ENCODE measurements around the gene TTYH1. TPM values are rescaled to one million over a fixed set of nuclear protein-coding genes. Genes with fewer than 3 reads are reported as not detected.

The TTYH1 gene
- total and polyA plus RNA-seq, 2 experiments from 2014 or later: 1.1 TPM; not detected in 1

DNA sequence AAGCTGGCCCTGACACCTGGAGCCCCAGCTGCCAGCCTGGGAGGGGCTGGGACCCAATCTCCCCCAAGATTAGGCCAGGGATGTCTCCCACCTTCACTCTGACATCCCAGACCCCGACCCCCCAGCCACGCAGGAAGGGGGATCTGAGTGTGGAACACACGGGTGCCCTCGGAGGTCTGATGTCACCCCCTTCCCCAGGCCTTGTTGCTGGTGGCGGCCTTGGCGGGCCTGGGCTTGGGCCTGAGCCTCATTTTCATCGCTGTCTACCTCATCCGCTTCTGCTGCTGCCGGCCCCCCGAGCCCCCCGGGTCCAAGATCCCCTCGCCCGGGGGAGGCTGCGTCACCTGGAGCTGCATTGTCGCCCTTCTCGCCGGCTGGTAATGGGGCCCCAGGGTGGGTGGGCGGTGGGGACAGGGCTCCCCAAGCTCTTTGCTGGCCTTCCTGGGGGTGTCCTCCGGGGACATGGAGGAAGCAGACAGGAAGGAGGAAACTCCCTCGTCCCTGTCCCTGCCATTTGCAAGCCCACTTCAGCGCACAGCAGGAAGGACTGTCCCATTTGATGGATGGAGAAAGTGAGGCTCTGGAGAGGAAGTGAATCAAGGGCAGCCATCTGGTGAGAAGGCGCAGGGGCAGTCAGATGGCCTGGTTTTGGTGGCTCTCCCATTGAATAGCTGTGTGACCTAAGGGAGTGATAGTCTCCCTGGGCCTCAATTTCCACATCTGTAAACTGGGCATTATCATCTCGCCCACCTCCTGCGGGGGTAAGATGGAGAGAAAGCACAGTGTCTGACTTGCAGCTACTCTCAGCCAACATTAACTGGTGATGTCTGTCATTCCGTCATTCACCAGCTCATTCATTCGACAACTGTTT lies 3.9 kb downstream of the TTYH1 start:
- no peak overlapping the region for H3K4me3 ChIP-seq
- no peak for DNase-seq (ENCODE audit: low read depth in 1 of 2, low spot score in 1 of 2)
- H3K27ac ChIP-seq: no peak overlapping the region
- peaks cover 15% of the 10 kb centered on the region for H3K4me1 ChIP-seq (ENCODE audit: low read depth)
- no peaks in the 10 kb centered on the region for H3K36me3 ChIP-seq
- H3K9me3 ChIP-seq (ENCODE audit: low read depth): no peaks in the 10 kb centered on the region
- H3K27me3 ChIP-seq: peaks cover 77% of the 10 kb centered on the region
- TF ChIP-seq, protein P1, sequence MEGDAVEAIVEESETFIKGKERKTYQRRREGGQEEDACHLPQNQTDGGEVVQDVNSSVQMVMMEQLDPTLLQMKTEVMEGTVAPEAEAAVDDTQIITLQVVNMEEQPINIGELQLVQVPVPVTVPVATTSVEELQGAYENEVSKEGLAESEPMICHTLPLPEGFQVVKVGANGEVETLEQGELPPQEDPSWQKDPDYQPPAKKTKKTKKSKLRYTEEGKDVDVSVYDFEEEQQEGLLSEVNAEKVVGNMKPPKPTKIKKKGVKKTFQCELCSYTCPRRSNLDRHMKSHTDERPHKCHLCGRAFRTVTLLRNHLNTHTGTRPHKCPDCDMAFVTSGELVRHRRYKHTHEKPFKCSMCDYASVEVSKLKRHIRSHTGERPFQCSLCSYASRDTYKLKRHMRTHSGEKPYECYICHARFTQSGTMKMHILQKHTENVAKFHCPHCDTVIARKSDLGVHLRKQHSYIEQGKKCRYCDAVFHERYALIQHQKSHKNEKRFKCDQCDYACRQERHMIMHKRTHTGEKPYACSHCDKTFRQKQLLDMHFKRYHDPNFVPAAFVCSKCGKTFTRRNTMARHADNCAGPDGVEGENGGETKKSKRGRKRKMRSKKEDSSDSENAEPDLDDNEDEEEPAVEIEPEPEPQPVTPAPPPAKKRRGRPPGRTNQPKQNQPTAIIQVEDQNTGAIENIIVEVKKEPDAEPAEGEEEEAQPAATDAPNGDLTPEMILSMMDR (IDR thresholded peaks at IDR 0.05; ENCODE audit: low read depth, low read length): no peak

DNA sequence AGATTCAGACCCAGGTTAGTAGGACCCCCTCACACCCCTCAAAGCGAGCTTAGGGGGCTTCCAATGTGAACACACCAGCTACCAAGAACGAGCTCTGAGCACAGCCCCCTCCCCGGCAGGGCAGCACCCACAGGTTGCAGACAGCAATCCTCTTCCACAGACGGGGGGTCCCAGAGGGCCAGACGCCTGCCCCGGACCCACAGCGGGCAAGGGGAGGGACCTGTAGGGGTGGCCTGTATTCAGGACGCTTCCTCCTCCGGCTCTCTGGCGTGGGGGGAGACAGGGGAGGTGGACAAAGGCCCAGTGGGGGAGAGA lies 4.8 kb downstream of the TTYH1 start:
- peaks cover 72% of the 10 kb centered on the region for H3K27me3 ChIP-seq
- H3K4me1 ChIP-seq (ENCODE audit: low read depth): peaks cover 15% of the 10 kb centered on the region
- H3K27ac ChIP-seq: no peak overlapping the region
- H3K36me3 ChIP-seq: no peaks in the 10 kb centered on the region
- TF ChIP-seq, protein P1 (IDR thresholded peaks at IDR 0.05; ENCODE audit: low read depth, low read length): no peak
- DNase-seq (ENCODE audit: low read depth in 1 of 2, low spot score in 1 of 2): no peak
- H3K9me3 ChIP-seq (ENCODE audit: low read depth): no peaks in the 10 kb centered on the region
- H3K4me3 ChIP-seq: no peak overlapping the region

DNA sequence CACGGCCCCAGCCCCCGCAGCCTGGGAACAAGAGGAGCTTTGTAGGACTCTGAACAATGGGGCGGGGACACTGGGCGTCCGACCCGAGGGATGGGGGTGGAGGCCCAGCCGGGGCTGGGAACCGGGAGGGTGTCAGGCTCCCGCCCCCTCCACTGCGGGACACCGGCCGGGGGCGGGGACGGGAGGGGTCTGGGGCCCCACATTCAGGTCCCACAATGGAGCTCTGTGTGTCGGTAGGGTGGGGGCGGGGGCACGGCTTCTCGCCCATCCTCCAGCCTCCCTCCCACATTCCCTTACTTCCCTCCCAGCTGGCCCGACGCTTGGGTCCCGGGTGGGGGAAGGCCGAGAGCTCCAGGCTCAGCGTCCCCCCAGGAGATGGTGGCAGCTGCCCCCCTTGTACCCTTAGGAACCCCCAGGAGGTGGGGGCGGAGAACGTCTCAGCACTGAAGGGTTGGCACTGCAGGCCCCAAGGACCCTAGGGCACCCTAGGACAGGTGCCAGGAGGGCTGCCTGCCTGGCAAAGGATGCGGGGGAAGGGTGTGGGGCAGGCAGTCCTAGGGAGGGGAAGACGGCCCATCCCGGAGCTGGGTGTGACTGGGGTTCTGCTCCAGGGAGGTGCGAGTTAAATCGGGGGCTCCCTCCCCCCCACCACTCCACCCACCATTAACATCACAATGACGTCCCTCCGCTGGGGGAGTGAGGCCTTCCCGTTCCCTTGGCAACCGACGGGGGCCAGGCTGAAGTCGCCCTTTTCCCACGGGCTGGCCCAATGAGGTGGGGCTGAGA lies 5.3 kb downstream of the TTYH1 start:
- Histone ChIP-seq H3K27me3 (peaks cover 67% of the 10 kb centered on the region), H3K4me1 (ENCODE audit: low read depth) (peaks cover 13% of the 10 kb centered on the region), H3K27ac (no peak overlapping the region), H3K36me3 (no peaks in the 10 kb centered on the region), H3K4me3 (no peak overlapping the region), H3K9me3 (ENCODE audit: low read depth) (no peaks in the 10 kb centered on the region)
- TF ChIP-seq, protein P1 (IDR thresholded peaks at IDR 0.05; ENCODE audit: low read depth, low read length): no peak
- peak in 1 of 2 donors; percentile 89 for DNase-seq (ENCODE audit: low read depth in 1 of 2, low spot score in 1 of 2)

DNA sequence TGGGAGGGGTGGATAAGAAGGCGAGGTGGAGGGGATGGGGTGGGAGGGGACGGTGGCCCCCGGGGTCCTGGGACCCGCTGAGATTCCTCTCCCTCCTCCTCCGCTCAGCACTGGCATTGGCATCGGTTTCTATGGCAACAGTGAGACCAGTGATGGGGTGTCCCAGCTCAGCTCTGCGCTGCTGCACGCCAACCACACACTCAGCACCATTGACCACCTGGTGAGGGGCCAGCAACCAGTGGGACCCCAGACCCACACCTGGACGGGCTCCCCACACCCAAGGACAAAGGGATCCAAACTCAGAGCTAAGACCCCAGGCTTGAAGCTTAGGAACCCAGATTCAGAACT lies 5.9 kb downstream of the TTYH1 start:
- Histone ChIP-seq H3K27ac (no peak overlapping the region), H3K4me3 (no peak overlapping the region), H3K27me3 (peaks cover 66% of the 10 kb centered on the region), H3K9me3 (ENCODE audit: low read depth) (no peaks in the 10 kb centered on the region), H3K4me1 (ENCODE audit: low read depth) (peaks cover 8% of the 10 kb centered on the region), H3K36me3 (no peaks in the 10 kb centered on the region)
- TF ChIP-seq, protein P1 (IDR thresholded peaks at IDR 0.05; ENCODE audit: low read depth, low read length): no peak
- no peak for DNase-seq (ENCODE audit: low read depth in 1 of 2, low spot score in 1 of 2)

DNA sequence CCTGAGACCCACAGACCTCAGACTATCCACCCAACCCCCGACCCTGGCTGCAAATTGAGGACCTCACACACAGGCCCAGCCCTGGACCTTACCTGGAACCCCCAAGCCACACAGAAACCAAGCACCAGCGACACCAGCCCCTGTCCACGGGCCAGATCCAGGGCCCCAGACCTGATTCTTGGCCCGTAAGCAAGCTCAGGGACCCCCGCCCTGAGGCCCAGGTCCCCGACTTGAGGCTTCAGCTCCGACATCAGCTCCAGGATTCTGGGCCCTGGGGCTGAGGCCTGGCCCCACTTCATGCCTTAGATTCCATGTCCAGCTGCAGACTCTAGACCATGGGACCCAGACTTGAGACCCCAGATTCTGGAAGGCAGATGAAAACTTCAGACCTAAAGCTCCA lies 6.3 kb downstream of the TTYH1 start:
- peaks cover 62% of the 10 kb centered on the region for H3K27me3 ChIP-seq
- peaks cover 8% of the 10 kb centered on the region for H3K4me1 ChIP-seq (ENCODE audit: low read depth)
- TF ChIP-seq, protein P1 (IDR thresholded peaks at IDR 0.05; ENCODE audit: low read depth, low read length): no peak
- no peak overlapping the region for H3K27ac ChIP-seq
- no peak overlapping the region for H3K4me3 ChIP-seq
- no peaks in the 10 kb centered on the region for H3K36me3 ChIP-seq
- no peak for DNase-seq (ENCODE audit: low read depth in 1 of 2, low spot score in 1 of 2)
- H3K9me3 ChIP-seq (ENCODE audit: low read depth): no peaks in the 10 kb centered on the region
